Measurements from ENCODE around the gene PTH1R.

Gene PTH1R

GRCh38 chr3:46877406-46878125 lies at the start of gene PTH1R:
PTH1R (plus strand) TSS chr3:46877721; CDS start chr3:46883560, 5,839 bp downstream.
- DNase-seq = no peak

- DNase-seq = no peak
Measured at GRCh38 chr3:46829699-46830208, 47.8 kb upstream of the PTH1R start.

DNA sequence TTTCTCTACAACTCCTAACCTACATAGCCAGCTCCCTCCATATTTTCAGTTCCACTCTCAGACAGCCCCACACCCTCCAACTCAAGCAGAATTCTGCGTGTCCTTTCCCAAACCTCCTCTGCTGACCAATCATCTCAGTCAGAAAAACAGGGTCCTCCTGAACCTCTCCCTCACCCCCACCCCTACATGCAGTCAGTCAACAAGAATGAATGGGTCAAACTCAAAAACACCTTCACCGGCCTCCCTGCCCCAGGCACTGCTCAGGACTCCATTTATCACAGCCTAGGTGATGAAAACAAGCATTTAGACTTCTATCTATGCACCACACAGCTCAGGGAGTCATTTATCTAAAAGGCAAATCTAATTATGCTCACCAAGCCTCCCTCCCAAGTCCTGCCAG lies 46.7 kb upstream of the PTH1R start:
- DNase-seq = no peak

- no peak for DNase-seq
Measured at GRCh38 chr3:46831316-46831715, 46.2 kb upstream of the PTH1R start.

DNA sequence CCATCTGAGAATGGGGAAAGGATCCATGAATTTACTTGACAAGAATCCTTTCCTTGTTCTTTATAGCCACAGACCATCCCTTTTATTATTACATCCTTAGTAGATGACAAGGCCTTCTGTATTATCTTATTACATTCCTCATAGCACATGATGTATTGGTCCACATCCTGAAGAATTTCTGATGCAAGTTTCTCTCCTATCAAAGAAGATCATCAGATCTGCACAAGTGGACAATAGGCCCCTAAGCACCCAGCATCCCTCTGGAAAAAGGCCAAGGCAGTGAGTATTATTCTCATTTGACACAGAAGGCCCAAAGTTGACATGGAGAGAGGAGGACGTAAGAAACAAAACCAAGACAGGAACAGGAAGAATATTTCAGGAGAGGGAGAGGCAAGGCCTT lies 45.7 kb upstream of the PTH1R start:
- no peak for DNase-seq

- no peak for DNase-seq
Measured at GRCh38 chr3:46833346-46834300, 43.9 kb upstream of the PTH1R start.

DNA sequence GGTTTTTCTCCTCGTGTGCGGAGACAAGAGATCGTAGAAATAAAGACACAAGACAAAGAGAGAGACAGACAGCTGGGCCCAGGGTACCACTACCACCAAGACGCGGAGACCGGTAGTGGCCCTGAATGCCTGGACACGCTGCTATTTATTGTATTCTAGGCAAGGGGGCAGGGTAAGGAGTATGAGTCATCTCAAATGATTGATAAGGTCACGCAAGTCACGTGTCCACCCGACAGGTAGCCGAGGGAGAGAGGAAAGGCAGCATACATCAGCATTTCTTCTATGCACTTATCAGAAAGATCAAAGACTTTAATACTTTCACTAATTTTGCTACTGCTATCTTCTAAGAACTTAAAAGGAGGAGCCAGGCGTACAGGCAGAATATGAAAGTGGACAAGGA lies 42.5 kb upstream of the PTH1R start:
- DNase-seq = no peak

DNA sequence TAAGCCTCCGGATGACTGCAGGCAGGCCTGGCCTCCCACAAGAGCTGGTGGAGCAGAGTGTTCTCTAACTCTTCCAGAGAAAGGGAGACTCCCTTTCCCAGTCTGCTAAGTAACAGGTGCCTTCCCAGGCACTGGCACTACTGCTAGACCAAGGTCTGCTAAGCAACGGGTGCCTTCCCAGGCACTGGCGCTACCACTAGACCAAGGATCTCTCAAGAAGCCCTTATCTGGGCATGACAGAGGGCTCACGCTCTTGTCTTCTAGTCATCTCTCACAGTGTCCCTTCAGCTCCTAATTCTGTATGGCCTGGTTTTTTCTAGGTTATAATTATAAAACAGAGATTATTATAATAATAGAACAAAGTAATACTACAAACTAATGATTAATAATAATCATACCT lies 42.0 kb upstream of the PTH1R start:
- no peak for DNase-seq

- no peak for DNase-seq
Measured at GRCh38 chr3:46838301-46838700, 39.2 kb upstream of the PTH1R start.

- DNase-seq = no peak
Measured at GRCh38 chr3:46840491-46840890, 37.0 kb upstream of the PTH1R start.

DNA sequence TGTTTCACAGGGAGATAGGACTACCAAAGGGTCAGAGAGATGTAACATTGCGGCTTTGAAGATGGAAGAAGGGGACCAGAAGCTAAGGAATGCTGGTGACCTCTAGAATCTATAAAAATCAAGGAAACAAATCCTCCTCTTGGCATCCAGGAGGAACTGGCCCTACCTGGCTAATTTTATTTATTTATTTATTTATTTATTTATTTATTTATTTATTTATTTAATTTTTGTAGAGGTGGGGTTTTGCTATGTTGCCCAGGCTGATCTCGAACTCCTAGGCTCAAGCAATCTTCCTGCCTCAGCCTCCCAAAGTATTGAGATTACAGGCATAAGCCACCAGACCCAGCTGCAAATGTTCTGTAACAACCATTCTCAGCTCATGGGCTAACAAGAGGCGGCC lies 34.0 kb upstream of the PTH1R start:
- no peak for DNase-seq

DNA sequence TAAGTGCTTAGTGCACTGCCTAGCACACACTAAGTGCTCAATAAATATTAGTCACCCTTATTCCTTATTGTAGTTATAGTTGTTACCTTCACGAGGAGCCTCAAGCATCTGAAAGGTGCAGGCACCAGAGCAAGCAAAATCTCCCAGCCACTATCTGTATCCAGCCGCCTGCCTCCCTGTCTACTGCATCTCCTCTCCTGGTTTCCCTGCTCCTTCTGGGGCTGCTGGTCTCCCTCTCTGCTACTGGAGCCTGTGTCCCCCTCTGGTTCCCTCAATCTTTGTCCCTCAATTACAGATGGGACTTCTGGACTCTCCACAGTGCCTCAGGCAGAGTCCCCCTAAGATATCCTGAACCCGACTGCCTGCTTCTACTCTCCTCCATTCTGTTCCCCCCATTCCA lies 33.1 kb upstream of the PTH1R start:
- DNase-seq = no peak

GRCh38 chr3:46844881-46845312 lies 32.6 kb upstream of the PTH1R start:
- no peak for DNase-seq

- no peak for DNase-seq
Measured at GRCh38 chr3:46845397-46845859, 32.1 kb upstream of the PTH1R start.

GRCh38 chr3:46845860-46846623 lies 31.5 kb upstream of the PTH1R start:
- DNase-seq = peak; percentile 63 to 81 (median 74)

DNA sequence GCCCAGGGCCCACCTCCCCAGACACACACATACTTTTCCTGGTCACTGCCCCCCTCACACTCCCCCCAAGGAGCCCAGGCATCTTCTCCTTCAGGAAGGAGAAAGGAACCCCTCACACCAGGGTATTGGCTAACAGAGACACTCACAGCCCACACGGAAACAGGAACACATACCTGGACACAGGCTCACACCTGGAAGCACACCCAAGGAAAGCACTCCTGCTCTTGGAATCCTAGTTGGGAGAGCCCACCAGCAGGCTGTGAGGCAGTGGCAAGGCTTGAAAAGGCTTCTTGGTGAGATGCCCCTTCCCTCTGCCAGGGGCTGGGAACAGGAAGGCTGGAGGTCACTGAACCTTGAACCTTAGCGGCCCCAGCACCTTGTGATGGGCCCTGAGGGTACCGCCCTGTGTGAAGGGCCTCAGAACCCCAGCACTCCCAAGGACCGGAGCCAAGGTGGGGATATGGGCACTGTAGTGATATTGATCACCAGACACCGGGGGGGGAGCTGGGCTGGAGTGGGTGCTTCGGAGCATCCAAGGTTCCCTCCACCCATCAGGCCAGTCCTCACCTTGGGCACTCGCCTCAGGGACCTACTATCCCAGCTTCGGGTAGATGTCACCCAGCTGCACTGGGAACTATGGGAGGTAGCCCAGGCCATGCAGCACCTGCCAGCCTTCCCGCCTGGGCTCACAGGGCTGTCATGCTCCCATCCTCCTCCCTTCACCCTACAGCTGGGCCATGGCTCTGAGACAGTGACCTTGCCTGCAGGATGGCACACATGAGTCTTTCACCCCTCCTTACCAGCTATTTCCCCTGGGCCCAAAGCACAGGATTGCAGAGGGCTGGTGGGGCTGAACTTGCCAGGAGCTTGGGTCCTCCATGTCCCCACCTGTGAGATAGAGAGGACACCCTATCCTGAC lies 30.6 kb upstream of the PTH1R start:
- no peak for DNase-seq

- no peak for DNase-seq
Measured at GRCh38 chr3:46847744-46848143, 29.8 kb upstream of the PTH1R start.

DNA sequence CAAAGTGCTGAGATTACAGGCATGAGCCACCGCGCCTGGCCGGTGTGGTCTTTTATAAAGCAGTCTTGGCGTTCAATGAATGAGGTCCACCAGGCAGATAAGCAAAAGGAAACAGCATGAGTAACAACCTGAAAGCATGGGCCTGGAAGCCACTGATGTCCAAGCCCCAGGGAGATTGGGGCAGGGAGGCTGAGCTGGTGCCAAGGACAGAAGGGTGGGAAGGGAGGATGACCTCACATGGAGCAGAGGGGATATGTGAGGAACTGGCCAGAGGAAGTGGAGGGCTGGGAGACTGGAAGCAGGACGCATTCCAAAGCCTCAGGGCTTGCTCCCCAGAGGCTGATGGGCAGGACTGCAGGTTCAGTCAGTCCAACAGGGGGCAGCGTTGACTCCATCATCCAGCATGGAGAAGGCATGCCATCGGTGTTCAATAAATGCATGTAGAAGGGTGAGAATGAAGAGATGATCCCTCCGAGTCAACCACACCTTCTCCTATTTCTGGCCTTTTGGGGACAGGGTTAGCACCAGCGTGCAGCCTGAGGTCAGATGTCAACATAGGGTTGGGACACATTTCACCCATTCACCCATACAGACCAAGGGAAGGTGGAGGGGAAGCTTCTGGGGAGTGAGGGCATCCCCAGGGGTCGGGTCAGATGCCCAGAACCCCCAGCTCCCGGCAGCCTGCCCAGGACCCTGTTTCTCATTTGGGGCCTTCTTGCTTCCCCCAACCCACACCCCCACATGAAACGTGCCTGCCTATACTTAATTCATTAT lies 29.1 kb upstream of the PTH1R start:
- DNase-seq = no peak

DNA sequence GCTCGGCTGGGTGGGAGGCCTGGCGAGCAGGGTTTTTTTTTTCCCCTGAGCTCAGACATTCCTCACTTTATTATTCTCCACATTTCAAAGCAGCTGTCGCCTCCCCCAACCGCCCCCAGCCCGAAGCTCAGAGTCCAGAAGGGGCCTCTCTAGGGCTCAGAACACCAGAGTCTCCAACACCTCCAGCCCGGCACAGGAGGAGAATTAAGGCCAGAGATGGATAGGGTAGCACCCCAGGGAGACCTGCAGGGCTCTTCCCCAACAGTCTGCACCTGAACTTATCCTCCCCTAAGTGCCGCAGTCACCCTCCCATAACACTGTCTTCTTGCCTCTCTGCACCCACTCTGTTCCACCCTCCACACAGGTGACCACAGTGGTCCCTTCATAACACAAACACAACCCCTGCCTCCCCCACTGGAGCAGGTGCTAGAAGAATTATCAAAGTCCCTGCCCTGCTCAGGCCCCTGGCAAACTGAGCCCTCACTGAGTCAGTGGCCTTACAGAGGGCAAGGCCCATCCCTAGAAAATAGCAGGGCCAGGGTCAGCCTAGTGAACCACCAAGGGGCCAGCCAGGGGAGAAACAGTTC lies 28.4 kb upstream of the PTH1R start:
- DNase-seq = no peak

- no peak for DNase-seq
Measured at GRCh38 chr3:46849686-46850467, 27.6 kb upstream of the PTH1R start.

Data from stimulated activated naive CD4-positive, alpha-beta T cell (primary cell).